ENCODE measurements around the gene CDC34.
A peak's percentile ranks its signal among the peaks of the same experiment; 100 is the strongest.
"Not testable (repeated sequence)": the region's sequence is repeated elsewhere in the genome, so short reads cannot be mapped to it uniquely, and the experiment has no call there.

CDC34 gene

DNA sequence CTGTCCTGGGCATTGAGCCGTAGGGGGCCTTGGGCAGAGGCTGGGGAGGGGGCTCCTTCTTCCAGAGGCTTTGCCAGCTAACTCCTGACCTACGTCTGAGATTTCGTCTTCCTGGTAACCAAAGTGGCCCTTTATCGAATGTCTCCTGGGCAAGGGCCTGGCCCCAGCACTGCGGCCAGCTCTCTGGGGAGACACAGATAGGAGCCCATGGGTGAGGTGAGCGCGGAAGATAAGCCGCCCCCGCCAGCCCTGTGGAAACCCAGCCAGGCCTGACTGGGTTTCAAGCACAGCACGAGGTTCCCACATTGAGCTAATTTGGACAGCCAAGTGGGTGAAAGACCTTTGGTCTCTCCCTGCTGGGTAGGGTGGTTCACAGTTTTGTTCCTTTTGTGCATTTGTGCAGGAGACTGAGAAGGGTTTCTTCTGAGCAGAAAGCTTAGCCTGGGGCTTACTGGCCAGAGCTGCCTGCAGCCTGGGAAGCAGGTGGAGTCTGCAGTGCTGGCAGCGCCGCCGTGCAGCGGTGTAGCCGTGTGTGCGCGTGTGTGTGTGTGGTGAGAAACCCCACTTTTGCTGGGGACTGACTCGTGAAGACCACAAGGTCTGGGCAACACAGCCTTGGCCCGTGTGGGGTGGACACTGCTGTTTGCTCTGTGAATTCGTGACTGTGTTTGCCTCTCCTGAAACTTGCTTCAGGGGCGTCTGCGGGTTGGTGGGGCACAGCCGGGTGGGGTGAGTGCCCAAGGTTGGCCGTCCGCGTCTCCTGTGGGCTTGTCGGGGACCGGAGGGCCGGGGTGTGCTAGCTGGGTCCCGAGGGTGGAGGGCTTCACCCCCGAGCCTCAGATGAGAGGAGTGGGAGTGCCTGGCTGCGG is 43.3 kb downstream of the CDC34 start:
- no peak for DNase-seq

DNA sequence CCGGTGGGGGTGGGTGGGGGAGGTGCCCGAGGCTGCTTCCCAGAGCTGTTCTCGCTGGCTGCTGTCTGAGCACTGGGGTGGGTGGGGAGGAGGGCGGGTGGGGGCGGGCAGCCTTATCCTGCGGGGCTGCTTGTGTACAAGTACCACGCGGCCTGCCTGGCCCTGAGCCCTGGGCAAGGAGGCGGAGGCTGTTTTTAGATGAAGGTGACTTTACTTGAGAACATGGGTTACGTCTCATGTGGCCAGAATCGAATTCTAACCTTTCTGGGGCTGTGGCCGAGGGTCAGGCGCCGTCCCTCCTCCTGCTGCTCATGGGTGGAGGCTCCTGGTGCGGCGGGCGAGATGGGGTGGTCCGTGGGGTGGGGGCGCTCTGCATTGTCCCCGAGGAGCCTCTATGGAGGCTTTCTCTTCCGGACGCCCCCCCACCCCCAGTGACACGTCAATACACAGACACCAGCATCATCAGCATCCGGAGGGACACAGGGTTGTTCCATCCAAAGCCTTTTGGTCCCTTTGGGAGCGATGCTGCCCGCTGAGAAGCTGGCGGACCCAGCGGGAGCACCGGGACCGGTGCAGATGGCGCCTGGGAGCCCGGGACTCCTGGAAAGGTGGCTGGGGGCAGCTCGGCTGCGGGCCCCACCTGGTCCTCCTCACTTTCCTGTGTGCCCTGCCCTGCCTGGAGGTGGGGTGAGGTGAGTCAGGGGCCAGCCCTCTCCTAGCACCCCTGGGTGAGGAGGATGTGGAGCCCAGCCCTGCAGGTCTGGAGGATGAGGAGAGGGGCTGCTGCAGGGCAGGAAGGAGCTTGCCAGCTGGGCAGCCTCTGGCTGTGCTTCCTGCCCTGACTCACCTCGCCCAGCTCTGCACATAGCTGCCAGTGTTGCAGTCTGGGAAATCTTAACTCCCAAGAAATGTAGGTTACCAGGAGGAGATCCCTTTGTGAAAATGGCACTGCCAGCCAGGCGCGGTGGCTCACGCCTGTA is 44.3 kb downstream of the CDC34 start:
- DNase-seq: no peak

DNA sequence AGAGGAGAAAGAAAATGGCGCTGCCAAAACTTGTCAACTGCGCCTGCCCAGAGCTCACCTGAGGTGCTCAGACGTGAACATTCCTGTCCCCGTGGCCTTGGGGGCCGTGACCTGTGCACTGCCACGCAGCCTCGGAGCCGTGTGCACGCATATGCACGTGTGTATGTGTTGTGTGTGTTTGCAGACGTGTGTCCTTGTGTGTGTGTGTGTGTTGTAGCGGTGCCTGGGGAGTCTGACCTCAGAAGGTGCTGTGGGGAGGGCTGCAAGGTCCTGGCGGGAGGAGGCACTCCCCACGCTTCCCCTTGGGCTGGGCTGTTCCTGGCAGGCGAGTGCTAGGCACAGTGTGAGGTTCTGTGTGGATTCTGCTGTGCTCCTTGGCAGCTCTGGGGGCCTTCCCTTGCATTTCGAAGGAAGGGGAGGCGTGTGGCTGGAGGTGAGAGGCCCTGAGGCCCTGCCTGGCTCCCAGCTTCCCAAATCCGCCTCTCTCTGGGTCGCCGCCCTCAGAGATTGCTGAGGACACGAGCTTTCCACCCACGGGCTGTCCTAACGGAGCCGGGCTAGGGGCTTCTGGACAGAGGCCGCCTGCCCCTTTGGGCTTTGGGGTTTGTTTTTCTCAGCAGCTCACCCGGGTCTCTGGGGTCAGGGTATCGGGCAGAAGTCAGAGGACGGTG is 45.3 kb downstream of the CDC34 start:
- DNase-seq: no peak

DNA sequence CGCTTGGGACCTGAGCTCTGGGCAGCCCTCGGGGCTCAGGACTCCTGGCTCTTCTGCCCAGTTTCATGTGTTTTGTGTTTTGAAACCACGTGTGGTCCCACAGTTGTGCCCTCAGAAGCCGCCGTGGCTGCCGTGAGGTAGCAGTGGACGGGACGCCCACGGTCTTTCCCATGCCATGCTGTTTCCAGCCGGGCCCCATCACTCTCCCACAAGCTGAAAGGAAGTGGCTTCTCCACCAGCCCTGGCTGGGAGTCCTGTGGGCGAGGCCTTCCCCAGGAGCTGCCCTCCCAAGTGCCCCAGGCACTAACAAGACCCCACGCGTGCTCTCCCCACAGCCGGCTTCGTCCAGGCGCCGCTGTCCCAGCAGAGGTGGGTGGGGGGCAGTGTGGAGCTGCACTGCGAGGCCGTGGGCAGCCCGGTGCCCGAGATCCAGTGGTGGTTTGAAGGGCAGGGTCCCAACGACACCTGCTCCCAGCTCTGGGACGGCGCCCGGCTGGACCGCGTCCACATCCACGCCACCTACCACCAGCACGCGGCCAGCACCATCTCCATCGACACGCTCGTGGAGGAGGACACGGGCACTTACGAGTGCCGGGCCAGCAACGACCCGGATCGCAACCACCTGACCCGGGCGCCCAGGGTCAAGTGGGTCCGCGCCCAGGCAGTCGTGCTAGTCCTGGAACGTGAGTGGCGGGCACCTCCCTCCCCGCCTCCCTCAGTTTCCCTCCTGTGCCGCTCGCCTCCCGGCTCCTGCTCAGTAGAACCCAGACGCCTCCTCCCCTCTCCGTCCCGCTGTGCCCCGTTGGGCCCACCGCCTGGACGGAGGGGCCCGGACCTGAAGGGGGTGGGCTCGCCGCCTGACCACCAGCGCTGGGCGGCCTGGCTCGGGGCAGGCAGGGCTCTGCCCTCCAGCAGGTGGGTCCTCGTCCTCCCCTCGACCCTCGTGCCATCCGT is 46.2 kb downstream of the CDC34 start:
- no peak for DNase-seq

DNA sequence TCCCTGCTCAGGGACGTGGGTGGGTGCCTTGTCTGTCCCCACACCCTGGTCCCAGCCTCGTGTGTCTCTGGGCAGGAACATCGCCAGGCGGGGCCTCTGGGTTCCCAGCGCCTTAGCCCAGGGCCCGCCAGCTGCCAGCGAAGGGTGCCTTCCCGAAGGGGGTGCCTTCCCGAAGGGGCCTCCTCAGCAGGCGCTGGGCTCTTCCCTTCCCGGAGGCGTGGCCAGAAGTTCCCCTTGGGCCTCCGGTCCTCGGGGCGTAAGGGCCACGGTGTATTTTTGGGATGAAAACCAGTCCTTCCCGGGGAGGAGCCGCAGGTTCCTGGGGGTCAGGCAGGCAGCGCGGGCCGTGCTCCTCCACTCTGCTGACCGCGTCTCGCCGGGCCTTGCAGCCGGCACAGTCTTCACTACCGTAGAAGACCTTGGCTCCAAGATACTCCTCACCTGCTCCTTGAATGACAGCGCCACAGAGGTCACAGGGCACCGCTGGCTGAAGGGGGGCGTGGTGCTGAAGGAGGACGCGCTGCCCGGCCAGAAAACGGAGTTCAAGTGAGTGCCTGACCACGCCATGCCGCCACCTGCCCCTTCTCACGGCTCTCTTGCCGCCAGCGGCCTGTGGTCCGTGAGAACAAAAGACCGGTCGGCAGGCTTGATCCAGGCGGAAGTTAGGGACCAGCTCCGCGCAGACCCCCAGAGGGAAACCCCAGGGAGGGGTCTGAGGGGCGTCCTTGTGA is 47.7 kb downstream of the CDC34 start:
- DNase-seq: no peak

DNA sequence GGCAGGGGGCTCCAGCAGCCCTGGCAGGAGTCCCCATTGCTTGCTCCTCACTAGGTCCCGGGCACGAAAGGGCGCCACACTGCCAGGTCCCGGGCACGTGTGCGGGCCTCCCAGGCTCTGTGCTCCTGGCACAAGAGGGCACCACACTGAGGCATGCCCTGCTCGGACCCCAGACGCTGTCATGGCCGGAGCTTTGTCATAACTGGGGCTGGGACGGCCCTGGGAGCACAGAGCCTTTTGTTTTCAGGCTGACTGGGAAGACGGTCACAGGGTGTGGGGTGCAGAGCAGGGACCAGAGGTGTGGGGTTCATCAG is 48.2 kb downstream of the CDC34 start:
- DNase-seq: no peak

DNA sequence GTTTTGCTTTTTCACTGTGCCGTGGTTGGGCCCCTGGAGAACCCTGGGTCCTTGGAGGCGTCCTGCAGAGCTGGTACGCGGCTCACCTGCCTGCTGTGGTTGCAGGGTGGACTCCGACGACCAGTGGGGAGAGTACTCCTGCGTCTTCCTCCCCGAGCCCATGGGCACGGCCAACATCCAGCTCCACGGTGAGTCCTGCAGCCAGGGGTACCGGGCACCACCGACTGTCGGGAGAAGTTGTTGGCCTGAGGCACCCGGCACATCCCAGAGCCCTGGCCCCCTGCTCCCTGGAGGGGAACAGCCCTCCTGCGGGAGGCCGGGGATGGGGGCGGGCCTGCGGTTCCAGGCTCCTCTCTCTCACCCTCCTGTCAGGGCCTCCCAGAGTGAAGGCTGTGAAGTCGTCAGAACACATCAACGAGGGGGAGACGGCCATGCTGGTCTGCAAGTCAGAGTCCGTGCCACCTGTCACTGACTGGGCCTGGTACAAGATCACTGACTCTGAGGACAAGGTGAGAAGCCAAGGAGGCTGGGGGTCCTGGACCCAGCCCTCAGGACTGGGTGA is 48.8 kb downstream of the CDC34 start:
- DNase-seq: no peak

DNA sequence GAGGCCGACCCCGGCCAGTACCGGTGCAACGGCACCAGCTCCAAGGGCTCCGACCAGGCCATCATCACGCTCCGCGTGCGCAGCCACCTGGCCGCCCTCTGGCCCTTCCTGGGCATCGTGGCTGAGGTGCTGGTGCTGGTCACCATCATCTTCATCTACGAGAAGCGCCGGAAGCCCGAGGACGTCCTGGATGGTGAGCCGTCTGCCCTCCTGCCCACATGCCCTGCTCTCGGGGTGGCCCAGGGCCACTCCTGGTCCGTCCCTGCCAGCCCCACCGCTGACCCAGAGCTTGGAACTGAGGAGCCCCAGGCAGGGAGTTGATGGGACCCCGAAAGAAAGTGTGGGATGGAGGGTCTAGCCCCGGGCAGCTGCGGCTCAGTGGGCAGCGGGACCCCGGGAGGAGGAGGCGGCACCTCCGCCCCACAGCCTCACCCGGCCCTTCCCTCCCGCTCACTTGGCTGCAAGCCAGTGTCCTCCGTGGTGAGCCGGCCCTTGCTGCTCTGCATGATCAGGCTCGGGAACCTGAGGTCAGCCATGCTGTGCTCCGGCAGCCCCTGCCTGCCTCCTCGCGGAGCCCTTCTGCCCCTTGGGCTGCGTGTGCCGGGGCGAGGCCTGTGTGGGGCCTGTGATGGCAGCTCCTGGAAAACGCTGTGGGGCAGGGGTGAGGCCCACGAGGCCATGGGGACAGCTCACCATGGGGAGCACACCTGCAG is 50.0 kb downstream of the CDC34 start:
- DNase-seq: no peak

DNA sequence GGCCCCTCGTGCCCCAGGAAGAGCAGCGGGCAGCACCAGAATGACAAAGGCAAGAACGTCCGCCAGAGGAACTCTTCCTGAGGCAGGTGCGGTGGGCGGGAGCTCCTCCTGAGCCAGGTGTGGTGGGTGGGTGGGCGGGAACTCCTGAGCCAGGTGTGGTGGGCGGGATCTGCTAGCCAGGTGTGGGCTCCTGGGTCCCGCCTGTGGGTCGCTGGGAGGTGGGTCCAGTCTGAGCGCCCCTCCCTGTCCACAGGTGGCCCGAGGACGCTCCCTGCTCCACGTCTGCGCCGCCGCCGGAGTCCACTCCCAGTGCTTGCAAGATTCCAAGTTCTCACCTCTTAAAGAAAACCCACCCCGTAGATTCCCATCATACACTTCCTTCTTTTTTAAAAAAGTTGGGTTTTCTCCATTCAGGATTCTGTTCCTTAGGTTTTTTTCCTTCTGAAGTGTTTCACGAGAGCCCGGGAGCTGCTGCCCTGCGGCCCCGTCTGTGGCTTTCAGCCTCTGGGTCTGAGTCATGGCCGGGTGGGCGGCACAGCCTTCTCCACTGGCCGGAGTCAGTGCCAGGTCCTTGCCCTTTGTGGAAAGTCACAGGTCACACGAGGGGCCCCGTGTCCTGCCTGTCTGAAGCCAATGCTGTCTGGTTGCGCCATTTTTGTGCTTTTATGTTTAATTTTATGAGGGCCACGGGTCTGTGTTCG is 51.1 kb downstream of the CDC34 start:
- DNase-seq: no peak

DNA sequence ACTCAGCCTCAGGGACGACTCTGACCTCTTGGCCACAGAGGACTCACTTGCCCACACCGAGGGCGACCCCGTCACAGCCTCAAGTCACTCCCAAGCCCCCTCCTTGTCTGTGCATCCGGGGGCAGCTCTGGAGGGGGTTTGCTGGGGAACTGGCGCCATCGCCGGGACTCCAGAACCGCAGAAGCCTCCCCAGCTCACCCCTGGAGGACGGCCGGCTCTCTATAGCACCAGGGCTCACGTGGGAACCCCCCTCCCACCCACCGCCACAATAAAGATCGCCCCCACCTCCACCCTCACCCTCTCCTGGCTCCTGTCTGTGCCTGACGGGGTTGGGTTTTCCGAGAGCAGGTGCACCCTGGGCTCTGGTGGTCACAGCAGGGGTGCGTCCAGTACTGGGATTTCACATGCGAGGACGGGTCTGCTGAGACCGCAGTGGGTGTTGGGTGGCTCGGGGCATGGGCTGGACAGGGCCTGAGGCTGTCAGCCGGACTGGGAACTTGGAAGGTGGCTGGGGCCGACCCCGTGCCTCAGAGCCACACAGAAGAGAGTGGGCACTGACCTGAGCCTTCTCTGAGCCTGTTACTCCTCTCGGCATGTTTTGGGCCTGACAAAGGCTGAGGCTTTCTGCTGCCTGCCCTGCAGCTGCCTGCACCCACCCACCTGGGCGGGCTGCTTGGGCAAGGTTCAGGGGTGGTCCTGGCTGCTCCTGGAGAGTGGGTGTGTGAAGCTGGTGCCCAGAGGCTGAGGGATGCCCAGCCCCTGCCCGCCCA is 51.8 kb downstream of the CDC34 start:
- DNase-seq: no peak

DNA sequence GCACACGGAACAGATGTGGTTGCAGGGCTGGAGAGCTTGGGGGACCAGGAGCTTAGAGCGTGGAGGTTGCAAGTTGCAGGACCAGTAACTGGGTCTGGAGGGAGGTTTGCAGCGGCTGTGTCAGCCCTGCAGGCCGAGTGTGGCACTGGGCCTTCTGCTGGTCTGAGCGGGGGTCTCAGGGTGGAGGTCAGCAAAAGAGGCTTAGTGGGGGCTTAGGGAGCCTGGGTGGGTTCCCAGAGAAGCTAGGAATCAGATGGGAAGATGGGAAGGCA is 52.3 kb downstream of the CDC34 start:
- DNase-seq: no peak

DNA sequence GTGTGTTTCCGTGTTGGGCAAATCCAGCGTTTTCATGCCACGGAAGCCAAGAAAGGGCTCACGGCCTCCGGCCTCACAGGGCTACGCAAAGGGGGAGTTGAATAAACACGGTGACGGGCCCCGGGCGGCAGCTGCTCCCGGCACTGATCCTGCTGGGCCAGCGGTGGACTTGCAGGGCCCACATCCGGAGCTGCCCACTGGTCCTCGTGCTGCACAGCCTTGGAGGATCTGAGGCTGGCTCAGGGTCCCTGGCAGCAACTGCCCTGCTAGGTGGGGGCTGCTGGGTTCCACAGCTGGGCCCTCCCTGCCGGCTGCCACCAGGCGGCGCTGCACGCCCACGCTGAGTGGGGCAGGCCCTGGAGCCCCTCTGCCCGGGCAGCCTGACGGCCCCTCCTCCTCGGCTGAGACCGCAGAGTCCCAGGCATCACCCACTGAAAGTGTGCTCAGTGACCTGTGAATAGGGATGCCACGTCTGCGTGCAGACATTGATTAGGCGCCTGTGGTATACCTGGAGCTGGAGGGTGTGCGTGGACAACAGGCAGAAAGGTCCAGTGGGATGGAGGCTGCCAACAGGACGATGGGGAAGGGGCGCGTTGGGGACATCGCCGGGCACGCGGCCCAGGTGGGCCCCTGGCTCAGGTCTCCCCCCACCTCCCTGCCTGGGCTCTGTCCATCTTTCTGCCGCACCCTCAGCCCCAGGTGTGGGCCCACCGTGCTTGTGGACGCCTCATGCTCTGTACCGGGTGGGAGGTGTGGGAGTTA is 52.9 kb downstream of the CDC34 start:
- peak; percentile 64 for DNase-seq

DNA sequence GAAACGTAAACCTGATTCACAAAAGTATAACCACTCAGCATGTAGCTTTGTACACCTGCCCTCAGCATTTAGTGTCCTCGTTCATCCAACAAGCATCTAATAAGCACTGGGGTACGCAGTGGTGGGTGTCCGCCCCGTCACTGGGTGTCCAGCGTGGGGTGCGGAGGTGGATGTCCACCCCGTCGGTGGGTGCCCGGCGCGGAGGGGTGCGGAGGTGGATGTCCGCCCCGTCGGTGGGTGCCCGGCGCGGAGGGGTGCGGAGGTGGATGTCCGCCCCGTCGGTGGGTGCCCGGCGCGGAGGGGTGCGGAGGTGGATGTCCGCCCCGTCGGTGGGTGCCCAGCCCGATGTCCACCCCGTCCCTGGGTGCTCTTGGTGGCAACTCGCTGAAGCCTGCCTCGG is 53.6 kb downstream of the CDC34 start:
- DNase-seq: not testable (repeated sequence)

DNA sequence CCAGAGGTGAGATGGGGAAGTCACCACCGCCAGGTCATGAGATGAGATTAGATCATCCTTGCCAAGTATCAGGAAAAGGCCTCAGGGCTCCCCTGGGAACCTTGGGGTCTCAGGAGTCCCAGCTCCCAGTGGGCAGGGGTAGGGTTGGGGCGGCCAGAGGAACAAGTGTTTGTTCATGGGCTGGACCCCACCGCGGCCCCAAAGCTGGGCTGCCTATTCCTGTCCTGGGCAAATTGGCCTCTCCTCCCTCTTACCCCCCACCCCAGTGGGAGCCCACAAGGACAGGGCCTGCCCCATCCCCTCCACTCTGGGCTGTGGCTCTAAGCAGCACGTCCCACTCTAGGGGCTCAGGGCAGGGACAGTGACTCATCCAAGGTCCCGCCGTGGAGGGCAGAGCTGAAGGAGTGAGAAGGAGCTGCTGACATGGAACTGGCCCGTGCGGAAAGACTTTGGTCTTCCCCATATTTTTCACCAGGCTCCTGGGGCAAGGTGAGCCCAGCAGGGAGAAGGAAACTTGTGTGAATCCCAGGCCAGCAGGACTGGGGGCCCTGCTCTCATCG is 54.1 kb downstream of the CDC34 start:
- DNase-seq: no peak

DNA sequence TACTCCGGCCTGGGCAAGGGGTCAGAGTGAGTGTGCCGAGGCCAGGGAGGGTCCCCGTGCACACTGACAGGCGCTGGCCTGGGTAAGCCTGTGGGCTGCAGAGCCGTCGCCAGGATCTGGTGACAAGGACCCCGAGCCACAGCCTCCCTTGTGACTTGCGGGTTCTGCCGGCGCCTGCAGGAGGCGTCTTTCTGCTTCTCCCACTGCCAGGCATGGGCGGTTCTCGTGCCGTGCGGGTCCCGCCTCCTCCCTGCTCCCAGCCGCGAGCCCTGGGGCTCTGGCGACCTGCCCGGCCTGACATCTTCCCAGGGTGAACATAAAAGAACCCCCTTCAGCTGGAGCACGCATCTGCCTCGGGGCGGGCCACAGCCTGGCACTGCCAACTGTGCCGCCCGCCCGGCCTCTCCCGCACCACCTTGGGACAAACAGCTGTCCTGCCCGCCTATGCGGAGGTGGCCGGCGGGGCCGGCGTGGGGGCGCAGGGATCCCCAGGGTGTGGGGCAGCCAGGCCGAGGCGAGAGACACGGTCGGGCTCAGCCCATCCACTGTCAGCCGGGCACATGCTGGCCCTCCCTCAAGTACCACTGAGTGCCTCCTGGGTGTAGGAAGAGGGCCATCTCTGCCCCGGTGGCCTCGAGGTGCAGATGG is 56.7 kb downstream of the CDC34 start:
- DNase-seq: peak; percentile 73

DNA sequence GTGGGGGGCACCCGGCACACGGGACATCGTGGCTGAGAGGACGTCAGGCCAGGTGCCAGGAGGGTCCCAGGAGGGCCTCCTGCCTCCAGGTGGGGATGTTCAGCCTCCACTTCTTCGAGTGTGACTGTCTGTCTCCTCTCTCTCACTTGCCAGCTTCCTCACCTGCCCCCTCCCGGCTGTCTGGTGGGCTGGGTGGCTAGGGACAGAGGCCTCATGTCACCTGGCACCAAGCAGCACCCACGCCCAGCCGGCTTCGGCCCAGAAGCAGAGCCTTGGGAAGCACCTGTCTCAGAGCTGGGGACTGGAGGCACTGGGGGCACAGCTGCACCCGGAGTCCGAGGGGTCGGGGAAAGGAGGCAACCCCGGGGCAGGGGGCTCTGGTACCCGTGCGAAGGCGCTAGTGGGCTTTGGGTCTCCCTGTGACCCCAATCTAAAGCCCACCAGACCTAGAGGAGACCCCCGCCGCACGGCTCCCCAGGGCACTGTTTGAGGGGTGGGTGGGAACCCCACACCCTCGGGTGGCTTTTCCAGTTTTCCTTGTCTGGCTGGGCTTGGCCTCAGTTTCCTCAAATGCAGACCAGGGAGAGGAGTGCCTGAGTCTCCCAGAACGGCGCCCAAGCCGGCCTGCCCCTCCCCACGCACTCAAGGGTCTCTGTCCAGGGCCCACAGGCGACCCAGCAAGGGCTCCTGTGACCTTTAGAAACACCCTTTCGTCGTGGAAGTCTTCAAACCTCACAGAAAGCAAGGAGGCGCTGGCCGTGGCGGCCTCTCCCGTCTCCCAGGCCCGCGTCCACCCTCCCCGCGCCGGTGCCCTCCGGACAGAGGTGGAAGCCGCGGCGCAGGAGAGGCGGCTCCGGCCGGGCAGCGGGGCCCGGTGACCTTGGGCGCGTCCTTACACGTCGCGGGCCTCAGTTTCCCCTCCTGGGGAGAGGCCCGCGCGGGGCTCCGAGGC is 57.5 kb downstream of the CDC34 start:
- no peak for DNase-seq

Measured in stimulated activated CD4-positive, alpha-beta T cell treated with anti-CD3 and anti-CD28 coated beads, Interleukin-4, amount 100 ng/mL, for 24 hours (primary cell).